Esophagus squamous epithelium (tissue), 5 donors: ENCODE results near the gene AK8. TPM values are rescaled to one million over a fixed set of nuclear protein-coding genes. Genes with fewer than 3 reads are reported as not detected.
A peak's percentile ranks its signal among the peaks of the same experiment; 100 is the strongest.

Experiments
- DNase-seq: peaks from one replicate; lab custom pipeline; 2025; lab: John Stamatoyannopoulos, UW
- H3K27ac ChIP-seq, 4 donors: fragments of 200-600 bp; sonication (generic); one replicate each; pipeline ENCODE4 v1.5.1; 2016 to 2019; ENCODE audit warnings: mild to moderate bottlenecking in 1 of 4
- H3K27me3 ChIP-seq, 4 donors: fragments of 200-600 bp; sonication (generic); 1 replicate in 3 of 4; 2 replicates in 1 of 4; pipeline versions ENCODE4 v1.5.1 to v1.6.0; 2017 to 2021; ENCODE audit warnings: antibody characterized with exemption in 1 of 4
- H3K36me3 ChIP-seq, 3 donors: fragments of 200-600 bp; sonication (generic); one replicate each; pipeline ENCODE4 v1.5.1; 2016 to 2019
- H3K4me1 ChIP-seq, 3 donors: fragments of 200-600 bp; sonication (generic); one replicate each; pipeline ENCODE4 v1.5.1; 2017 to 2019
- H3K4me3 ChIP-seq, 4 donors: fragments of 200-600 bp; sonication (generic); 1 replicate in 3 of 4; 2 replicates in 1 of 4; pipeline ENCODE4 v1.5.1; 2016 to 2019; ENCODE audit warnings: mild to moderate bottlenecking in 2 of 4, moderate library complexity in 1 of 4
- H3K9me3 ChIP-seq, 3 donors: fragments of 200-600 bp; sonication (generic); one replicate each; pipeline ENCODE4 v1.5.1; 2016 to 2019
- CTCF ChIP-seq, 6 experiments: fragments of 450-650 bp in 4 of 6; fragments of 200-600 bp in 2 of 6; sonication (generic) in 2 of 6; IDR thresholded peaks; one replicate each; pipeline ENCODE4 v1.5.1; 2016 to 2019; ENCODE audit warnings: antibody characterized with exemption in 6 of 6, mild to moderate bottlenecking in 4 of 6, moderate library complexity in 4 of 6
- POLR2A ChIP-seq, 4 donors: fragments of 450-650 bp; IDR thresholded peaks; one replicate each; pipeline ENCODE4 v1.6.1; 2017; ENCODE audit warnings: antibody characterized with exemption in 4 of 4, mild to moderate bottlenecking in 4 of 4, moderate library complexity in 3 of 4
- WGBS, 2 donors: methylation state at CpG; one replicate each; pipeline ENCODE4 v1.1.5; 2018; 5-methylcytosine and 5-hydroxymethylcytosine counted together
- intact Hi-C: fragments of 100-400 bp; cut with DNase I; formaldehyde crosslinking; loops from one replicate; pipeline ENCODE4 v1.15.0; 2022
- total RNA-seq, 4 donors: library from RNA; depleted of rRNA; stranded (reverse); fragments of >200 nt; gene quantifications; one replicate each; pipeline ENCODE4 v1.1.0, GENCODE V29; 2016
- donor health status: DM: yes; HTN: yes; CAD: no.

AK8 gene
- total RNA-seq, 4 donors from 2014 or later = 0.38 to 1.1 (median 0.48) TPM; not detected in 1

- intact Hi-C loops = no loop called here
- peaks cover 0 to 63% (median 8%) of the 10 kb centered on the region in 3 donors for H3K4me1 ChIP-seq
- TF ChIP-seq CTCF (IDR thresholded peaks at IDR 0.05) = no peak
- no peak for TF ChIP-seq POLR2A (IDR thresholded peaks at IDR 0.05)
- no peaks in the 10 kb centered on the region for H3K36me3 ChIP-seq
- 67 to 72% methylated on average over 12 to 17 of the region's 22 CpGs for WGBS, 2 donors
- peak overlapping the region in 2 of 4 donors; percentile 84 for H3K27ac ChIP-seq
- no peak for DNase-seq
- no peaks in the 10 kb centered on the region for H3K9me3 ChIP-seq
- H3K4me3 ChIP-seq = no peak overlapping the region
- peaks cover 0 to 11% (median 0%) of the 10 kb centered on the region in 4 donors for H3K27me3 ChIP-seq
Observed at GRCh38 chr9:132733260-132733815, 144.7 kb downstream of the AK8 start.

GRCh38 chr9:132732326-132733259 is 145.5 kb downstream of the AK8 start:
- 70 to 77% methylated on average over 10 to 15 of the region's 17 CpGs for WGBS, 2 donors
- no peak for DNase-seq
- Histone ChIP-seq H3K27ac (peak overlapping the region in 2 of 4 donors; percentile 84), H3K4me3 (no peak overlapping the region), H3K36me3 (no peaks in the 10 kb centered on the region), H3K27me3 (peaks cover 0 to 11% (median 0%) of the 10 kb centered on the region in 4 donors), H3K4me1 (peaks cover 0 to 63% (median 8%) of the 10 kb centered on the region in 3 donors), H3K9me3 (no peaks in the 10 kb centered on the region)
- intact Hi-C loops = no loop called here
- no peak for TF ChIP-seq CTCF (IDR thresholded peaks at IDR 0.05)
- no peak for TF ChIP-seq POLR2A (IDR thresholded peaks at IDR 0.05)

GRCh38 chr9:132731230-132731629 is 146.9 kb downstream of the AK8 start:
- DNase-seq = no peak
- H3K4me3 ChIP-seq = no peak overlapping the region
- TF ChIP-seq POLR2A (IDR thresholded peaks at IDR 0.05) (no peak), CTCF (IDR thresholded peaks at IDR 0.05) (no peak)
- 40 to 41% methylated on average over 3 of the region's 3 CpGs for WGBS, 2 donors
- no peaks in the 10 kb centered on the region for H3K9me3 ChIP-seq
- H3K4me1 ChIP-seq = peaks cover 0 to 63% (median 8%) of the 10 kb centered on the region in 3 donors
- H3K36me3 ChIP-seq = no peaks in the 10 kb centered on the region
- peaks cover 0 to 11% (median 0%) of the 10 kb centered on the region in 4 donors for H3K27me3 ChIP-seq
- intact Hi-C loops = no loop called here
- peak overlapping the region in 3 of 4 donors; percentile 65 to 84 (median 84) for H3K27ac ChIP-seq

GRCh38 chr9:132730054-132731033 is 147.7 kb downstream of the AK8 start:
- H3K4me1 ChIP-seq = peaks cover 0 to 63% (median 8%) of the 10 kb centered on the region in 3 donors
- peak in 1 of 4 donors; percentile 23 for TF ChIP-seq POLR2A (IDR thresholded peaks at IDR 0.05)
- no peak for TF ChIP-seq CTCF (IDR thresholded peaks at IDR 0.05)
- peaks cover 0 to 11% (median 0%) of the 10 kb centered on the region in 4 donors for H3K27me3 ChIP-seq
- intact Hi-C loops = no loop called here
- 76% methylated on average over 10 to 16 of the region's 16 CpGs for WGBS, 2 donors
- H3K27ac ChIP-seq = peak overlapping the region; percentile 40 to 84 (median 76)
- DNase-seq = no peak
- no peak overlapping the region for H3K4me3 ChIP-seq
- H3K36me3 ChIP-seq = no peaks in the 10 kb centered on the region
- no peaks in the 10 kb centered on the region for H3K9me3 ChIP-seq
